SH-SY5Y (cell line): Measurements from ENCODE around the gene NRAP.

Experiments
- GATA2 ChIP-seq: IDR thresholded peaks from 2 replicates; pipeline ENCODE4 v1.6.1; 2011; ENCODE audit warnings: mild to moderate bottlenecking, low read depth, low read length
- GATA3 ChIP-seq: IDR thresholded peaks from 2 replicates; pipeline ENCODE4 v1.6.1; 2011; ENCODE audit warnings: low read depth, mild to moderate bottlenecking, low read length, moderate library complexity

GRCh38 chr10:113547426-113547825 lies 116.4 kb downstream of the NRAP start:
- no peak for TF ChIP-seq GATA2
- no peak for TF ChIP-seq GATA3
